ENCODE data around the gene LYL1.

Gene LYL1

GRCh38 chr19:13055213-13056051 lies 47.2 kb downstream of the LYL1 start:
- DNase-seq (ENCODE audit: low read depth), result no peak

GRCh38 chr19:13054626-13055212 lies 47.9 kb downstream of the LYL1 start:
- no peak for DNase-seq (ENCODE audit: low read depth)

- DNase-seq (ENCODE audit: low read depth), result no peak
Observed at GRCh38 chr19:13053761-13054625, 48.7 kb downstream of the LYL1 start.

GRCh38 chr19:13053238-13053637 lies 49.4 kb downstream of the LYL1 start:
- no peak for DNase-seq (ENCODE audit: low read depth)

- no peak for DNase-seq (ENCODE audit: low read depth)
Observed at GRCh38 chr19:13052447-13053175, 50.0 kb downstream of the LYL1 start.

DNA sequence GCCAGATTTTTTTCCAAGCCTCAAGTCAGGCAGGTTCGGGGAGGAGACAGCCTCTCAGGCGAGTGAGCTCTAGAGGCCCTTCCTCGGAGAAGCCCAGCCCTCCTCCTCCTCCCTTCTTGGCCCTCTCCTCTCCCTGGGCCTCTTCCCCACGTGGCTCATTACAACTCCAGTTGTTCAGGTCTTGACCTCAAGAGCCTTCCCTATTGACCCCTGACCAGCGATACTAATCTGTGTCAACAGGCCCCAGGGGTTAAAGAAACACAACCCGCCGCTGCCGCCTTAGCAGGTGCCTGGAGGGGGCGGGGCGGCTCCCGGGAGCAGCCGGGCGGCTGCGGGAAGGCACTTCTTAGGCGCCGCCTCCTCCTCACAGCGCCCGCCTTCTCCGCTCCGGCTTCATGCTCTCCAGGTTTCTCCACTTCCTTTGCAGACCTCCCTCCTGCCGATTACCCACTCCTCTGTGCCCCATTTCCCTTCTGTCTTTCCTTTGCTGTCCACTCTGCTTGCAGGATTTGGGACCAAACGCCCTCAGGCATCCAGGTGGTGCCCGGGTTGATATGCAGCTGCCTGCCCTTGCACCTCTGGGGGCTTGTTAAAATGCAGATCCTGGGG lies 51.0 kb downstream of the LYL1 start:
- no peak for DNase-seq (ENCODE audit: low read depth)

DNA sequence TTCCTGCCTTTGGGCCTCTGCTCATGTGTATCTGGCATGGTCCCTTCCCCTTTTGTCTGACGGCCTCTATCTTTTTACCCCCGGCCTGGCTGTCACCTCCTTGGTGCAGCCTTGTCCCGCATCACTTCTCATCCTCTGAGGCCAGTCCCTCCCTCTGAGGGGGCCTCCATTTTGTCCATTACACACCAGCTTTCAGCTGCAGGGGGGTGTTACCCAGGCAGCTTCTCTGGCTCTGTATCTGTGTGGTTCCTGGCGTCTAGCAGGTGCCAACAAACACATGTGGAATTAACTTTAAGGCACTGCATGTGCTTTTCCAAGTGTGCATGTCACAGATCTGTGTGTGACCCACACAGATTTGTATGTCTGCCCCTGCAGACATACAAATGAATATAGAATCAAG lies 52.4 kb downstream of the LYL1 start:
- DNase-seq (ENCODE audit: low read depth), result no peak
